Mesodermal cell (in vitro differentiated cells): ENCODE data around the gene ATF6.
A peak's percentile ranks its signal among the peaks of the same experiment; 100 is the strongest.

Source experiments
- H3K27ac ChIP-seq: 2 replicates; pipeline ENCODE4 v1.7.0; 2013; ENCODE audit warnings: mild to moderate bottlenecking, low read depth, low read length, moderate library complexity; ENCODE audit not compliant: severe bottlenecking
- H3K36me3 ChIP-seq: 2 replicates; pipeline ENCODE4 v1.7.1; 2013; ENCODE audit warnings: mild to moderate bottlenecking, low read length, moderate library complexity; ENCODE audit not compliant: control insufficient read depth, insufficient read depth
- H3K4me1 ChIP-seq: one replicate; pipeline ENCODE4 v1.7.1; 2013; ENCODE audit warnings: mild to moderate bottlenecking, low read length; ENCODE audit not compliant: insufficient read depth, control insufficient read depth, poor library complexity, severe bottlenecking
- H3K4me3 ChIP-seq: 2 replicates; pipeline ENCODE4 v1.7.0; 2013; ENCODE audit warnings: low read length, control low read depth, mild to moderate bottlenecking; ENCODE audit not compliant: insufficient read depth, poor library complexity, severe bottlenecking; ENCODE audit errors: extremely low read depth
- H3K9me3 ChIP-seq: 2 replicates; pipeline ENCODE4 v1.7.1; 2013; ENCODE audit warnings: mild to moderate bottlenecking, low read length, moderate library complexity; ENCODE audit not compliant: control insufficient read depth
- WGBS, 2 experiments: methylation state at CpG; one replicate each; pipeline ENCODE4 v1.1.5; 2013; ENCODE audit warnings: missing lambda C conversion rate in 2 of 2; ENCODE audit not compliant: insufficient coverage in 2 of 2; 5-methylcytosine and 5-hydroxymethylcytosine counted together

The ATF6 gene

GRCh38 chr1:161736335-161736969 is 29.7 kb upstream of the ATF6 start:
- Histone ChIP-seq H3K4me3 (no peak overlapping the region), H3K9me3 (no peaks in the 10 kb centered on the region), H3K27ac (no peak overlapping the region), H3K36me3 (no peaks in the 10 kb centered on the region), H3K4me1 (peaks cover 5% of the 10 kb centered on the region)
- 70 to 100% methylated on average over 1 to 2 of the region's 4 CpGs for WGBS, 2 experiments

GRCh38 chr1:161737625-161738024 is 28.5 kb upstream of the ATF6 start:
- Histone ChIP-seq H3K4me1 (no peaks in the 10 kb centered on the region), H3K36me3 (no peaks in the 10 kb centered on the region), H3K9me3 (no peaks in the 10 kb centered on the region), H3K4me3 (no peak overlapping the region), H3K27ac (no peak overlapping the region)
- 30% methylated on average over 2 of the region's 2 CpGs; no CpG with 5 or more reads in 1 of the 2 experiments for WGBS, 2 experiments

- WGBS, 2 experiments: 85 to 89% methylated on average over 3 to 4 of the region's 4 CpGs
- no peak overlapping the region for H3K4me3 ChIP-seq
- no peak overlapping the region for H3K27ac ChIP-seq
- H3K4me1 ChIP-seq: no peaks in the 10 kb centered on the region
- H3K36me3 ChIP-seq: no peaks in the 10 kb centered on the region
- H3K9me3 ChIP-seq: no peaks in the 10 kb centered on the region
These were observed 27.4 kb upstream of the ATF6 start for GRCh38 chr1:161738627-161739287.

GRCh38 chr1:161739865-161740566 is 26.1 kb upstream of the ATF6 start:
- H3K36me3 ChIP-seq: no peaks in the 10 kb centered on the region
- H3K4me3 ChIP-seq: no peak overlapping the region
- H3K27ac ChIP-seq: no peak overlapping the region
- no peaks in the 10 kb centered on the region for H3K4me1 ChIP-seq
- no peaks in the 10 kb centered on the region for H3K9me3 ChIP-seq
- 90% methylated on average over 3 to 4 of the region's 8 CpGs for WGBS, 2 experiments

- 100% methylated on average over 1 to 3 of the region's 6 CpGs for WGBS, 2 experiments
- Histone ChIP-seq H3K36me3 (no peaks in the 10 kb centered on the region), H3K4me3 (no peak overlapping the region), H3K9me3 (no peaks in the 10 kb centered on the region), H3K27ac (no peak overlapping the region), H3K4me1 (no peaks in the 10 kb centered on the region)
These were observed 25.2 kb upstream of the ATF6 start for GRCh38 chr1:161740921-161741320.

- Histone ChIP-seq H3K4me3 (no peak overlapping the region), H3K27ac (no peak overlapping the region), H3K36me3 (no peaks in the 10 kb centered on the region), H3K4me1 (no peaks in the 10 kb centered on the region), H3K9me3 (no peaks in the 10 kb centered on the region)
- WGBS, 2 experiments: 84 to 89% methylated on average over 6 to 9 of the region's 9 CpGs
These were observed 22.9 kb upstream of the ATF6 start for GRCh38 chr1:161743231-161743630.

GRCh38 chr1:161747801-161748200 is 18.3 kb upstream of the ATF6 start:
- Histone ChIP-seq H3K36me3 (peaks cover 20% of the 10 kb centered on the region), H3K9me3 (no peaks in the 10 kb centered on the region), H3K27ac (no peak overlapping the region), H3K4me3 (no peak overlapping the region), H3K4me1 (no peaks in the 10 kb centered on the region)
- WGBS, 2 experiments: 73 to 81% methylated on average over 2 to 4 of the region's 6 CpGs

GRCh38 chr1:161749509-161750407 is 16.4 kb upstream of the ATF6 start, which contains the start of gene DUSP12:
Gene DUSP12, plus strand, starts transcription at chr1:161749786. Its CDS starts 16 bp downstream, at chr1:161749802.
- Histone ChIP-seq H3K27ac (peak within 1 kb of the TSS; percentile 88), H3K9me3 (no peaks in the 10 kb centered on the region), H3K4me3 (peak within 1 kb of the TSS; percentile 69), H3K4me1 (no peaks in the 10 kb centered on the region), H3K36me3 (peaks cover 37% of the 10 kb centered on the region)
- WGBS, 2 experiments: 0% methylated on average over 51 to 59 of the region's 65 CpGs

- peaks cover 2% of the 10 kb centered on the region for H3K36me3 ChIP-seq
- 81 to 100% methylated on average over 1 to 6 of the region's 7 CpGs for whole genome bisulfite sequencing, 2 experiments
- H3K4me1 ChIP-seq: peaks cover 7% of the 10 kb centered on the region
- H3K27ac ChIP-seq: no peak overlapping the region
- H3K9me3 ChIP-seq: no peaks in the 10 kb centered on the region
- H3K4me3 ChIP-seq: no peak overlapping the region
These were observed 2.5 kb upstream of the ATF6 start for GRCh38 chr1:161763522-161764098.

- no peak overlapping the region for H3K4me3 ChIP-seq
- H3K36me3 ChIP-seq: no peaks in the 10 kb centered on the region
- 91 to 92% methylated on average over 4 of the region's 5 CpGs for WGBS, 2 experiments
- H3K27ac ChIP-seq: no peak overlapping the region
- H3K9me3 ChIP-seq: no peaks in the 10 kb centered on the region
- peaks cover 7% of the 10 kb centered on the region for H3K4me1 ChIP-seq
These were observed 2.3 kb downstream of the ATF6 start for GRCh38 chr1:161768461-161768860.
